Neural cell (in vitro differentiated cells): ENCODE data around the gene MEIOB. TPM values are rescaled to one million over a fixed set of nuclear protein-coding genes. Genes with fewer than 3 reads are reported as not detected.

ENCODE experiments used
- H2AFZ ChIP-seq: fragments of 200-600, 300-800 bp; sonication (generic), shearing (Covaris generic); 2 replicates; pipeline ENCODE4 v1.6.0; 2014; ENCODE audit warnings: low read depth, mild to moderate bottlenecking, antibody characterized with exemption, low read length, moderate library complexity
- H3F3A ChIP-seq: fragments of 200-600 bp; shearing (Covaris generic); 2 replicates; pipeline ENCODE4 v1.6.1; 2016; ENCODE audit warnings: mild to moderate bottlenecking, moderate library complexity, mixed read lengths, antibody characterized with exemption, low read length; ENCODE audit not compliant: insufficient read depth, poor library complexity, severe bottlenecking
- H3K27ac ChIP-seq: fragments of 200-600, 300-800 bp; sonication (generic), shearing (Covaris generic); 2 replicates; pipeline ENCODE4 v1.5.1; 2014; ENCODE audit warnings: mild to moderate bottlenecking, low read length, moderate library complexity
- H3K27me3 ChIP-seq: fragments of 300-800, 200-600 bp; sonication (generic), shearing (Covaris generic); 2 replicates; pipeline ENCODE4 v1.6.0; 2014; ENCODE audit warnings: mild to moderate bottlenecking, low read depth, low read length, moderate library complexity; ENCODE audit not compliant: insufficient read depth
- H3K36me3 ChIP-seq: fragments of 300-800, 200-600 bp; sonication (generic), shearing (Covaris generic); 2 replicates; pipeline ENCODE4 v1.5.1; 2014; ENCODE audit warnings: mild to moderate bottlenecking, antibody characterized with exemption, low read length, moderate library complexity; ENCODE audit not compliant: insufficient read depth
- H3K4me2 ChIP-seq: fragments of 300-800, 200-600 bp; sonication (generic), shearing (Covaris generic); 2 replicates; pipeline ENCODE4 v1.6.0; 2014; ENCODE audit warnings: mild to moderate bottlenecking, low read length
- H3K4me3 ChIP-seq: fragments of 300-800, 200-600 bp; sonication (generic), shearing (Covaris generic); 2 replicates; pipeline ENCODE4 v1.5.1; 2014; ENCODE audit warnings: mild to moderate bottlenecking, low read length, moderate library complexity
- H3K79me2 ChIP-seq: fragments of 200-600 bp; shearing (Covaris generic); replicated peaks from 2 replicates; pipeline ENCODE4 v1.6.0; 2014; ENCODE audit warnings: mild to moderate bottlenecking, low read length, moderate library complexity; ENCODE audit not compliant: insufficient read depth
- H3K9ac ChIP-seq: fragments of 300-800, 200-600 bp; sonication (generic), shearing (Covaris generic); 2 replicates; pipeline ENCODE4 v1.6.1; 2016; ENCODE audit warnings: mild to moderate bottlenecking, low read length, mixed read lengths
- H3K9me2 ChIP-seq: fragments of 200-600 bp; shearing (Covaris generic); 2 replicates; pipeline ENCODE4 v1.6.1; 2016; ENCODE audit warnings: mild to moderate bottlenecking, low read length, mixed read lengths; ENCODE audit not compliant: insufficient read depth
- H3K9me3 ChIP-seq: fragments of 200-600, 300-800 bp; sonication (generic), shearing (Covaris generic); 2 replicates; pipeline ENCODE4 v1.6.1; 2016; ENCODE audit warnings: mild to moderate bottlenecking, mixed run types, low read length, moderate library complexity, mixed read lengths
- H4K20me1 ChIP-seq: fragments of 200-600 bp; shearing (Covaris generic); 2 replicates; pipeline ENCODE4 v1.6.1; 2016; ENCODE audit warnings: mild to moderate bottlenecking, mixed run types; ENCODE audit not compliant: insufficient read depth
- EP300 ChIP-seq: fragments of 450-650 bp; conservative IDR thresholded peaks from 2 replicates; pipeline ENCODE4 v1.6.1; 2014; ENCODE audit warnings: antibody characterized with exemption, mild to moderate bottlenecking, moderate library complexity; ENCODE audit not compliant: poor library complexity, severe bottlenecking
- EZH2 ChIP-seq: fragments of 200-600, 300-800 bp; shearing (Covaris generic), sonication (generic); IDR thresholded peaks from 2 replicates; pipeline ENCODE4 v1.6.1; 2014; ENCODE audit warnings: antibody characterized with exemption, low read length, borderline replicate concordance, mild to moderate bottlenecking; ENCODE audit not compliant: insufficient read depth, poor library complexity, severe bottlenecking
- MXI1 ChIP-seq: fragments of 450-650 bp; conservative IDR thresholded peaks from 2 replicates; pipeline ENCODE4 v1.6.1; 2014; ENCODE audit warnings: antibody characterized with exemption, mild to moderate bottlenecking; ENCODE audit not compliant: poor library complexity, severe bottlenecking
- POLR2AphosphoS5 ChIP-seq: IDR thresholded peaks from 2 replicates; pipeline ENCODE4 v1.6.1; 2012
- RAD21 ChIP-seq: fragments of 450-650 bp; conservative IDR thresholded peaks from 2 replicates; pipeline ENCODE4 v1.6.1; 2014; ENCODE audit warnings: antibody characterized with exemption, mild to moderate bottlenecking, moderate library complexity
- SMC3 ChIP-seq: fragments of 450-650 bp; conservative IDR thresholded peaks from 2 replicates; pipeline ENCODE4 v1.6.1; 2014; ENCODE audit warnings: antibody characterized with exemption, mild to moderate bottlenecking, moderate library complexity; ENCODE audit not compliant: poor library complexity
- TAF1 ChIP-seq: IDR thresholded peaks from 2 replicates; pipeline ENCODE4 v1.6.1; 2012; ENCODE audit warnings: low read depth
- polyA plus RNA-seq: library from polyadenylated mRNA; depleted of rRNA; stranded (reverse); fragments of >200 nt; gene quantifications from 2 replicates; pipeline ENCODE4 v1.2.3, GENCODE V29; 2014
- TF ChIP-seq, protein P1 (sequence below): fragments of 450-650 bp; IDR thresholded peaks from 2 replicates; pipeline ENCODE4 v1.5.1; 2014; ENCODE audit warnings: antibody characterized with exemption, mild to moderate bottlenecking, moderate library complexity; ENCODE audit not compliant: poor library complexity, severe bottlenecking
- TF ChIP-seq, protein P2 (sequence below): IDR thresholded peaks from 2 replicates; pipeline ENCODE4 v1.6.1; 2012; ENCODE audit warnings: borderline replicate concordance

Gene MEIOB
- polyA plus RNA-seq, 1 donor from 2014 or later = not detected

DNA sequence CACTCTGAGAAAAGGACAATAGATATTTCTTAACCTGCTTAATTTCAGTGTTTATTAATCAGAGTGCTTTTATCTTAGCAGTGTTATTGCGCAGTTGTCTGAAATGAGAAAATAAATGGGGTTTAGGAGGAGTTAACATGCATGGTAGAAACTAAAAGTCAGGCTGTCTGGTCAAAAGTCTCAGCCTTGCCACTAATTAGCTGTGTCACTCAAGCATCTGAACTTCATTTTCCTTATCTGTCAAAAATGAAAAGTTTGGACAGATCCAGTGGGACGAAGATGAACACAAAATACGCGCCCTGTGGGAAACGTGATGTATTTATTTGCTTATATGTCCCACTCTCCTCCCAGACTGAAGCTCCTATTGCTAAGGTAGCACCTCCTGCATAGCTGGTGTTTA lies 6.3 kb upstream of the MEIOB start:
- no peak for TF ChIP-seq EP300
- no peak for TF ChIP-seq EZH2
- no peak for TF ChIP-seq SMC3
- Histone ChIP-seq H3K36me3 (no peaks in the 10 kb centered on the region), H3K27me3 (peaks cover 9% of the 10 kb centered on the region), H3K9me2 (no peaks in the 10 kb centered on the region), H3K9ac (no peak overlapping the region), H3K27ac (no peak overlapping the region), H2AFZ (no peak overlapping the region), H4K20me1 (no peaks in the 10 kb centered on the region), H3K9me3 (no peaks in the 10 kb centered on the region), H3K79me2 (no peaks in the 10 kb centered on the region), H3F3A (no peaks in the 10 kb centered on the region), H3K4me3 (no peak overlapping the region), H3K4me2 (no peak overlapping the region)

DNA sequence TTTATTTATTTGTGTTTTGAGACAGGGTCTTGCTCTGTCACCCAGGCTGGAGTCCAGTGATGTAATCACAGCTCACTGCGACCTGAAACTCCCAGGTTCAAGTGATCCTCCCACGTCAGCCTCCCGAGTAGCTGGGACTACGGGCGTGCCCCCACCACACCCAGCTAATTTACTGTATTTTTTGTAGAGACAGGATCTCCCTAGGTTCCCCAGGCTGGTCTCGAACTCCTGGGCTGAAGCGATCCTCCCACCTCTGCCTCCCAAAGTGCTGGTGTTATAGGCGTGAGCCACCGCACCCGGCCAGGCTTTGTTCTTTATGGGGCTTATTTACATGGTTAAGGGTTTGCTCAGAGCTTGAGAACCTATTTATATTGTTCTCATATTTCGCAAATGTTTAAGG lies 5.8 kb upstream of the MEIOB start:
- Histone ChIP-seq H2AFZ (no peak overlapping the region), H3K27me3 (peaks cover 10% of the 10 kb centered on the region), H3K4me3 (no peak overlapping the region), H3K27ac (no peak overlapping the region), H3K36me3 (no peaks in the 10 kb centered on the region), H3K9me2 (no peaks in the 10 kb centered on the region), H3K9ac (no peak overlapping the region), H3F3A (no peaks in the 10 kb centered on the region), H3K4me2 (no peak overlapping the region), H4K20me1 (no peaks in the 10 kb centered on the region), H3K79me2 (no peaks in the 10 kb centered on the region), H3K9me3 (no peaks in the 10 kb centered on the region)
- TF ChIP-seq SMC3 (no peak), RAD21 (no peak), POLR2AphosphoS5 (no peak), EZH2 (no peak), TAF1 (no peak), MXI1 (no peak), EP300 (no peak)
- TF ChIP-seq, protein P1, sequence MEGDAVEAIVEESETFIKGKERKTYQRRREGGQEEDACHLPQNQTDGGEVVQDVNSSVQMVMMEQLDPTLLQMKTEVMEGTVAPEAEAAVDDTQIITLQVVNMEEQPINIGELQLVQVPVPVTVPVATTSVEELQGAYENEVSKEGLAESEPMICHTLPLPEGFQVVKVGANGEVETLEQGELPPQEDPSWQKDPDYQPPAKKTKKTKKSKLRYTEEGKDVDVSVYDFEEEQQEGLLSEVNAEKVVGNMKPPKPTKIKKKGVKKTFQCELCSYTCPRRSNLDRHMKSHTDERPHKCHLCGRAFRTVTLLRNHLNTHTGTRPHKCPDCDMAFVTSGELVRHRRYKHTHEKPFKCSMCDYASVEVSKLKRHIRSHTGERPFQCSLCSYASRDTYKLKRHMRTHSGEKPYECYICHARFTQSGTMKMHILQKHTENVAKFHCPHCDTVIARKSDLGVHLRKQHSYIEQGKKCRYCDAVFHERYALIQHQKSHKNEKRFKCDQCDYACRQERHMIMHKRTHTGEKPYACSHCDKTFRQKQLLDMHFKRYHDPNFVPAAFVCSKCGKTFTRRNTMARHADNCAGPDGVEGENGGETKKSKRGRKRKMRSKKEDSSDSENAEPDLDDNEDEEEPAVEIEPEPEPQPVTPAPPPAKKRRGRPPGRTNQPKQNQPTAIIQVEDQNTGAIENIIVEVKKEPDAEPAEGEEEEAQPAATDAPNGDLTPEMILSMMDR = no peak
- TF ChIP-seq, protein P2, sequence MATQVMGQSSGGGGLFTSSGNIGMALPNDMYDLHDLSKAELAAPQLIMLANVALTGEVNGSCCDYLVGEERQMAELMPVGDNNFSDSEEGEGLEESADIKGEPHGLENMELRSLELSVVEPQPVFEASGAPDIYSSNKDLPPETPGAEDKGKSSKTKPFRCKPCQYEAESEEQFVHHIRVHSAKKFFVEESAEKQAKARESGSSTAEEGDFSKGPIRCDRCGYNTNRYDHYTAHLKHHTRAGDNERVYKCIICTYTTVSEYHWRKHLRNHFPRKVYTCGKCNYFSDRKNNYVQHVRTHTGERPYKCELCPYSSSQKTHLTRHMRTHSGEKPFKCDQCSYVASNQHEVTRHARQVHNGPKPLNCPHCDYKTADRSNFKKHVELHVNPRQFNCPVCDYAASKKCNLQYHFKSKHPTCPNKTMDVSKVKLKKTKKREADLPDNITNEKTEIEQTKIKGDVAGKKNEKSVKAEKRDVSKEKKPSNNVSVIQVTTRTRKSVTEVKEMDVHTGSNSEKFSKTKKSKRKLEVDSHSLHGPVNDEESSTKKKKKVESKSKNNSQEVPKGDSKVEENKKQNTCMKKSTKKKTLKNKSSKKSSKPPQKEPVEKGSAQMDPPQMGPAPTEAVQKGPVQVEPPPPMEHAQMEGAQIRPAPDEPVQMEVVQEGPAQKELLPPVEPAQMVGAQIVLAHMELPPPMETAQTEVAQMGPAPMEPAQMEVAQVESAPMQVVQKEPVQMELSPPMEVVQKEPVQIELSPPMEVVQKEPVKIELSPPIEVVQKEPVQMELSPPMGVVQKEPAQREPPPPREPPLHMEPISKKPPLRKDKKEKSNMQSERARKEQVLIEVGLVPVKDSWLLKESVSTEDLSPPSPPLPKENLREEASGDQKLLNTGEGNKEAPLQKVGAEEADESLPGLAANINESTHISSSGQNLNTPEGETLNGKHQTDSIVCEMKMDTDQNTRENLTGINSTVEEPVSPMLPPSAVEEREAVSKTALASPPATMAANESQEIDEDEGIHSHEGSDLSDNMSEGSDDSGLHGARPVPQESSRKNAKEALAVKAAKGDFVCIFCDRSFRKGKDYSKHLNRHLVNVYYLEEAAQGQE = no peak
